HCT116 (cell line): ENCODE data around the gene FSIP1. TPM values are rescaled to one million over a fixed set of nuclear protein-coding genes. Genes with fewer than 3 reads are reported as not detected.

Experiments
- ATAC-seq: fragments of 200-7000 bp; cut with Tn5 transposase; 2 replicates; pipeline ENCODE4 v1.9.1; 2020; ENCODE audit warnings: mild to moderate bottlenecking, moderate library complexity
- BruUV-seq: library from RNA; stranded (reverse); fragments of 400-500 nt; replicated peaks from 2 replicates; lab custom pipeline; 2021; lab: Mats Ljungman, UMichigan
- CTCF ChIA-PET: fragments of 300-600 bp; sonication (Branson Sonifier 250); formaldehyde crosslinking; loops from one replicate; lab custom pipeline; 2021; ENCODE audit warnings: antibody characterized with exemption; lab: Charles Lee
- POLR2A ChIA-PET: fragments of 300-600, 350-600 bp; sonication (Branson Sonifier 250); formaldehyde crosslinking; loops from one replicate; lab custom pipeline; 2021; ENCODE audit warnings: antibody characterized with exemption; lab: Charles Lee
- RAD21 ChIA-PET, 2 experiments: fragments of 300-600 bp; sonication (Branson Sonifier 250); formaldehyde crosslinking; loops; one replicate each; lab custom pipeline; 2023; ENCODE audit warnings: low total read pairs in 2 of 2; ENCODE audit not compliant: uncharacterized antibody in 2 of 2, unreplicated experiment in 2 of 2, low non-redundant PET in 1 of 2; lab: Charles Lee
- DNase-seq: peaks from one replicate; pipeline ENCODE4 v3.0.0-alpha.2; 2010; ENCODE audit warnings: low read depth, low spot score
- H2AFZ ChIP-seq: fragments of 200-600 bp; shearing (Covaris generic), sonication (generic); 2 replicates; pipeline ENCODE4 v1.6.1; 2017; ENCODE audit warnings: low read depth, mixed run types, mixed read lengths, antibody characterized with exemption, low read length; ENCODE audit not compliant: poor library complexity, severe bottlenecking
- H3K27ac ChIP-seq: 2 replicates; pipeline ENCODE4 v1.5.1; 2012; ENCODE audit warnings: low read depth, low read length
- H3K27me3 ChIP-seq: fragments of 200-600 bp; sonication (generic); 2 replicates; pipeline ENCODE4 v1.6.1; 2016; ENCODE audit warnings: mixed run types, low read length, mixed read lengths; ENCODE audit not compliant: insufficient read depth
- H3K36me3 ChIP-seq, 2 experiments: fragments of 200-500 bp in 1 of 2; fragments of 200-600 bp in 1 of 2; sonication (Bioruptor generic) in 1 of 2; sonication (generic) in 1 of 2; 2 replicates each; pipeline versions ENCODE4 v1.5.1 to v1.6.1; 2014 to 2016; ENCODE audit warnings: low read length in 2 of 2, inconsistent platforms in 1 of 2, mixed read lengths in 1 of 2, mixed run types in 1 of 2; ENCODE audit not compliant: insufficient read depth in 2 of 2, control insufficient read depth in 1 of 2
- H3K4me1 ChIP-seq, 2 experiments: fragments of 200-600 bp in 1 of 2; sonication (generic) in 1 of 2; 2 replicates each; pipeline versions ENCODE4 v1.5.1 to v1.6.1; 2012 to 2017; ENCODE audit warnings: low read length in 2 of 2, inconsistent platforms in 1 of 2, mild to moderate bottlenecking in 1 of 2, mixed read lengths in 1 of 2, mixed run types in 1 of 2, moderate library complexity in 1 of 2; ENCODE audit not compliant: insufficient read depth in 2 of 2, control insufficient read depth in 1 of 2
- H3K4me2 ChIP-seq: fragments of 200-600 bp; sonication (generic); 2 replicates; pipeline ENCODE4 v1.6.1; 2017; ENCODE audit warnings: mixed run types, low read length, mixed read lengths
- H3K4me3 ChIP-seq, 2 experiments: fragments of 200-600 bp in 1 of 2; sonication (generic) in 1 of 2; replicated peaks in 1 of 2; 2 replicates each; pipeline ENCODE4 v1.5.1; 2011 to 2016; ENCODE audit warnings: low read length in 2 of 2, control low read depth in 1 of 2, low read depth in 1 of 2, mild to moderate bottlenecking in 1 of 2, mixed read lengths in 1 of 2, mixed run types in 1 of 2
- H3K79me2 ChIP-seq: fragments of 200-600 bp; sonication (generic); 2 replicates; pipeline ENCODE4 v1.6.1; 2017; ENCODE audit warnings: mild to moderate bottlenecking, mixed run types, low read length, moderate library complexity, mixed read lengths; ENCODE audit not compliant: insufficient read depth
- H3K9ac ChIP-seq: fragments of 200-600 bp; sonication (generic); 2 replicates; pipeline ENCODE4 v1.6.1; 2016; ENCODE audit warnings: low read length, mixed read lengths
- H3K9me2 ChIP-seq: fragments of 200-600 bp; sonication (generic), shearing (Covaris generic); 2 replicates; pipeline ENCODE4 v1.6.1; 2017; ENCODE audit warnings: mixed run types, mild to moderate bottlenecking, moderate library complexity; ENCODE audit not compliant: insufficient read depth
- H3K9me3 ChIP-seq, 2 experiments: fragments of 200-500 bp in 1 of 2; fragments of 200-600 bp in 1 of 2; sonication (Bioruptor generic) in 1 of 2; sonication (generic) in 1 of 2; 2 replicates each; pipeline ENCODE4 v1.6.1; 2014 to 2017; ENCODE audit warnings: low read length in 2 of 2, mixed read lengths in 2 of 2, inconsistent platforms in 1 of 2, low read depth in 1 of 2, mild to moderate bottlenecking in 1 of 2, mixed run types in 1 of 2, moderate library complexity in 1 of 2; ENCODE audit not compliant: control insufficient read depth in 1 of 2, insufficient read depth in 1 of 2
- H4K20me1 ChIP-seq: fragments of 200-600 bp; sonication (generic), shearing (Covaris generic); 2 replicates; pipeline ENCODE4 v1.6.1; 2017; ENCODE audit warnings: mixed run types, mild to moderate bottlenecking, moderate library complexity; ENCODE audit not compliant: insufficient read depth
- CEBPB ChIP-seq: IDR thresholded peaks from 2 replicates; pipeline ENCODE4 v1.6.1; 2012; ENCODE audit warnings: low read depth
- EGR1 ChIP-seq: IDR thresholded peaks from 2 replicates; pipeline ENCODE4 v1.6.1; 2012; ENCODE audit warnings: low read depth
- ELF1 ChIP-seq: IDR thresholded peaks from 2 replicates; pipeline ENCODE4 v1.6.1; 2012; ENCODE audit warnings: low read depth, borderline replicate concordance
- EZH2 ChIP-seq: fragments of 200-600 bp; sonication (generic); IDR thresholded peaks from 2 replicates; pipeline ENCODE4 v1.6.1; 2017; ENCODE audit warnings: antibody characterized with exemption, mixed run types
- EZH2phosphoT487 ChIP-seq: fragments of 200-600 bp; IDR thresholded peaks from 2 replicates; pipeline ENCODE4 v1.6.1; 2018; ENCODE audit warnings: antibody characterized with exemption, borderline replicate concordance
- FOSL1 ChIP-seq: IDR thresholded peaks from 2 replicates; pipeline ENCODE4 v1.6.1; 2012; ENCODE audit warnings: low read depth
- JUND ChIP-seq: IDR thresholded peaks from 2 replicates; pipeline ENCODE4 v1.6.1; 2012
- RAD21 ChIP-seq: IDR thresholded peaks from 2 replicates; pipeline ENCODE4 v1.6.1; 2012; ENCODE audit warnings: low read depth, mild to moderate bottlenecking
- SIN3A ChIP-seq: IDR thresholded peaks from 2 replicates; pipeline ENCODE4 v1.6.1; 2012; ENCODE audit warnings: low read depth
- SP1 ChIP-seq: IDR thresholded peaks from 2 replicates; pipeline ENCODE4 v1.6.1; 2012; ENCODE audit warnings: low read depth
- SRF ChIP-seq: IDR thresholded peaks from 2 replicates; pipeline ENCODE4 v1.6.1; 2012; ENCODE audit warnings: low read depth
- TCF7L2 ChIP-seq: IDR thresholded peaks from 2 replicates; pipeline ENCODE4 v1.7.0; 2011; ENCODE audit warnings: borderline replicate concordance, inconsistent platforms; ENCODE audit not compliant: insufficient read depth, insufficient read length; ENCODE audit errors: extremely low read depth
- YY1 ChIP-seq: IDR thresholded peaks from 2 replicates; pipeline ENCODE4 v1.6.1; 2011; ENCODE audit warnings: low read length, low read depth, moderate library complexity, mild to moderate bottlenecking; ENCODE audit not compliant: insufficient replicate concordance; ENCODE audit errors: extremely low read depth
- ZFX ChIP-seq: fragments of 450-650 bp; IDR thresholded peaks from 2 replicates; pipeline ENCODE4 v1.6.1; 2017
- ZNF274 ChIP-seq: fragments of 200-500 bp; sonication (Bioruptor generic); IDR thresholded peaks from 2 replicates; pipeline ENCODE4 v1.6.1; 2014; ENCODE audit warnings: mild to moderate bottlenecking, low read depth, low read length, inconsistent platforms
- intact Hi-C: fragments of 100-400 bp; cut with micrococcal nuclease; formaldehyde crosslinking; loops from 2 replicates; pipeline ENCODE4 v1.10.0; 2022
- total RNA-seq: library from RNA; stranded (reverse); gene quantifications from one replicate; pipeline ENCODE4 v1.2.1, GENCODE V29; 2021; ENCODE audit not compliant: unreplicated experiment
- TF ChIP-seq, protein P1 (sequence below), 3 experiments: fragments of 200-600 bp in 1 of 3; sonication (generic) in 1 of 3; IDR thresholded peaks in 2 of 3; conservative IDR thresholded peaks in 1 of 3; 2 replicates each; pipeline ENCODE4 v1.5.1; 2012 to 2017; ENCODE audit warnings: low read depth in 2 of 3, low read length in 2 of 3, antibody characterized with exemption in 1 of 3, borderline replicate concordance in 1 of 3, control low read depth in 1 of 3, mild to moderate bottlenecking in 1 of 3, mixed read lengths in 1 of 3, mixed run types in 1 of 3, moderate library complexity in 1 of 3; ENCODE audit not compliant: insufficient read depth in 1 of 3

FSIP1 gene
- total RNA-seq, 1 experiment from 2014 or later: 0.42 TPM

DNA sequence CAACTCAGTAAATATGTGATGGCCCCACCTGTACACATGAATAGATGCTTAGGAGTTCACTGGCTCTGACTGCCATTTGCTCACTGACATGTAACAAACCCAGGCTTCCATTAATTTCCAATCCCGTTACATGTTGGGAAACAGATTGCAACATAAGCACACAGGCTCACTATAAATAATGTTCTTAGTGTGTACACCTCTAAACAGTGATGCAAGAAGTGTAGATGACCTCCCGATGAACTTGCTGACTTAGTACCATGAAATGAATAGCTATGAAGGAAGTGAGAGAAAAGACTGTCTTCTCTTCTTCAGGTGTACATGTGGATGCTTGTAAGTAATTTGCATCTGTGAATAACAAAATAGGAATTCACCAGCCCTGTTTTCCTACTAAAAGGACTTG lies 21.4 kb upstream of the FSIP1 start:
- Histone ChIP-seq H3K36me3 (no peaks in the 10 kb centered on the region), H3K9me3 (no peaks in the 10 kb centered on the region), H3K27ac (no peak overlapping the region)
- intact Hi-C loops: no loop called here
- no peak for DNase-seq
- CTCF ChIA-PET: no interaction called here
- no peak for TF ChIP-seq RAD21
- TF ChIP-seq, protein P1, sequence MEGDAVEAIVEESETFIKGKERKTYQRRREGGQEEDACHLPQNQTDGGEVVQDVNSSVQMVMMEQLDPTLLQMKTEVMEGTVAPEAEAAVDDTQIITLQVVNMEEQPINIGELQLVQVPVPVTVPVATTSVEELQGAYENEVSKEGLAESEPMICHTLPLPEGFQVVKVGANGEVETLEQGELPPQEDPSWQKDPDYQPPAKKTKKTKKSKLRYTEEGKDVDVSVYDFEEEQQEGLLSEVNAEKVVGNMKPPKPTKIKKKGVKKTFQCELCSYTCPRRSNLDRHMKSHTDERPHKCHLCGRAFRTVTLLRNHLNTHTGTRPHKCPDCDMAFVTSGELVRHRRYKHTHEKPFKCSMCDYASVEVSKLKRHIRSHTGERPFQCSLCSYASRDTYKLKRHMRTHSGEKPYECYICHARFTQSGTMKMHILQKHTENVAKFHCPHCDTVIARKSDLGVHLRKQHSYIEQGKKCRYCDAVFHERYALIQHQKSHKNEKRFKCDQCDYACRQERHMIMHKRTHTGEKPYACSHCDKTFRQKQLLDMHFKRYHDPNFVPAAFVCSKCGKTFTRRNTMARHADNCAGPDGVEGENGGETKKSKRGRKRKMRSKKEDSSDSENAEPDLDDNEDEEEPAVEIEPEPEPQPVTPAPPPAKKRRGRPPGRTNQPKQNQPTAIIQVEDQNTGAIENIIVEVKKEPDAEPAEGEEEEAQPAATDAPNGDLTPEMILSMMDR (IDR thresholded peaks at IDR 0.05 in 2 of 3, conservative IDR thresholded peaks at IDR 0.05 in 1 of 3; ENCODE audit: borderline replicate concordance in 1 of 3, insufficient read depth in 1 of 3, low read depth in 2 of 3, low read length in 2 of 3): no peak
- no peak for TF ChIP-seq EGR1
- no peak for TF ChIP-seq SIN3A
- no peak for TF ChIP-seq ELF1
- TF ChIP-seq ZNF274: no peak
- TF ChIP-seq, all 23 proteins: peak for 0
- no peaks in the 10 kb centered on the region for H3K9me2 ChIP-seq
- no TSS peak for BruUV-seq
- ChIA-PET RAD21 (no interaction called here), POLR2A (no interaction called here)
- H3K4me2 ChIP-seq: no peak overlapping the region
- no peak overlapping the region for H2AFZ ChIP-seq
- no peak overlapping the region for H3K9ac ChIP-seq
- no peak for ATAC-seq
- H3K4me1 ChIP-seq: no peaks in the 10 kb centered on the region
- no peaks in the 10 kb centered on the region for H3K79me2 ChIP-seq
- no peaks in the 10 kb centered on the region for H3K27me3 ChIP-seq
- H4K20me1 ChIP-seq: no peaks in the 10 kb centered on the region
- H3K4me3 ChIP-seq: no peak overlapping the region

DNA sequence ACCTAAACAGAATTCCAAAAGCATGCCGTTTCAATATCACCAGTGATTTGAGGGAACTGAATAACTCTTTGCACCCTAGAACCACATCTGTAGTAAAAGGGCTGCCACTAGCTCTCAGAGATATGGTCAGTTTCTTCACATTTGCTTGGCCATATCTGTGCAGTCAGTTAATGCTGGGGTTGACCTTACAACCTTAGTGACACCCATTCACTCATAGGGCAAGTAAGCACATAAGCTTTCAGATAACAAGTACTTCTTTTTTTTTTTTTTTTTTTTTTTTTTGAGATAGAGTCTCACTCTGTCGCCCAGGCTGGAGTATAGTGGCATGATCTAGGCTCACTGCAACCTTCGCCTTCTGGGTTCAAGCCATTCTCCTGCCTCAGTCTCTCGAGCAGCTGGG lies 20.4 kb upstream of the FSIP1 start:
- Histone ChIP-seq H3K9ac (no peak overlapping the region), H3K36me3 (no peaks in the 10 kb centered on the region), H2AFZ (no peak overlapping the region), H3K4me2 (no peak overlapping the region), H3K79me2 (no peaks in the 10 kb centered on the region), H3K27ac (no peak overlapping the region), H3K9me2 (no peaks in the 10 kb centered on the region), H3K4me1 (no peaks in the 10 kb centered on the region), H3K4me3 (no peak overlapping the region), H4K20me1 (no peaks in the 10 kb centered on the region), H3K27me3 (no peaks in the 10 kb centered on the region), H3K9me3 (no peaks in the 10 kb centered on the region)
- no TSS peak for BruUV-seq
- ATAC-seq (no peak), DNase-seq (no peak)
- POLR2A ChIA-PET: no interaction called here
- CTCF ChIA-PET: interaction anchor here (1.0 kb wide), 2 partner anchors 72 to 117 kb away, joined by 3 to 5 read pairs; no protein-coding TSS in a partner anchor
- intact Hi-C loops: no loop called here
- TF ChIP-seq SRF (no peak), EZH2 (no peak), ZNF274 (no peak), CEBPB (no peak), ZFX (no peak), FOSL1 (no peak), YY1 (no peak), ELF1 (no peak), TCF7L2 (no peak), SP1 (no peak), EGR1 (no peak), RAD21 (no peak), JUND (no peak), EZH2phosphoT487 (no peak)
- RAD21 ChIA-PET: interaction anchor here in 1 of 2 experiments (0.7 kb wide), 1 partner anchor 17 kb away, joined by 5 read pairs; no protein-coding TSS in a partner anchor
